PC-3 (cell line): ENCODE data around the gene FRAT2. TPM values are rescaled to one million over a fixed set of nuclear protein-coding genes. Genes with fewer than 3 reads are reported as not detected.

Experiments used
- ATAC-seq: fragments of 200-7000 bp; cut with Tn5 transposase; 2 replicates; pipeline ENCODE4 v1.9.1; 2020; ENCODE audit warnings: mild to moderate bottlenecking, moderate library complexity
- BruUV-seq: library from RNA; stranded (reverse); fragments of 400-500 nt; replicated peaks from 2 replicates; lab custom pipeline; 2021; lab: Mats Ljungman, UMichigan
- CTCF ChIA-PET: fragments of 300-600 bp; sonication (Branson Sonifier 250); formaldehyde crosslinking; loops from one replicate; lab custom pipeline; 2022; ENCODE audit warnings: antibody characterized with exemption; lab: Charles Lee
- POLR2A ChIA-PET: fragments of 300-600 bp; sonication (Branson Sonifier 250); formaldehyde crosslinking; loops from one replicate; lab custom pipeline; 2022; ENCODE audit warnings: antibody characterized with exemption; ENCODE audit not compliant: unreplicated experiment; lab: Charles Lee
- DNase-seq: peaks from one replicate; pipeline ENCODE4 v3.0.0-alpha.2; 2015
- H2AFZ ChIP-seq: fragments of 300-600 bp; sonication (generic); 2 replicates; pipeline ENCODE4 v1.6.0; 2016; ENCODE audit warnings: antibody characterized with exemption, low read length
- H3F3A ChIP-seq: fragments of 300-600 bp; sonication (generic); one replicate; pipeline ENCODE4 v1.6.0; 2017; ENCODE audit warnings: antibody characterized with exemption, low read length, control low read depth, mild to moderate bottlenecking; ENCODE audit not compliant: unreplicated experiment
- H3K27ac ChIP-seq: fragments of 300-600 bp; sonication (generic); 2 replicates; pipeline ENCODE4 v1.5.1; 2016; ENCODE audit warnings: mild to moderate bottlenecking, low read length
- H3K27me3 ChIP-seq: fragments of 300-600 bp; sonication (generic); 2 replicates; pipeline ENCODE4 v1.6.1; 2016; ENCODE audit warnings: low read length, mixed read lengths
- H3K36me3 ChIP-seq: fragments of 300-600 bp; sonication (generic); 2 replicates; pipeline ENCODE4 v1.6.1; 2016; ENCODE audit warnings: low read depth, mixed run types, low read length, mixed read lengths
- H3K4me1 ChIP-seq: fragments of 300-600 bp; sonication (generic); 2 replicates; pipeline ENCODE4 v1.5.1; 2016; ENCODE audit warnings: low read length; ENCODE audit not compliant: insufficient read depth
- H3K4me2 ChIP-seq: fragments of 300-600 bp; sonication (generic); 2 replicates; pipeline ENCODE4 v1.6.0; 2016; ENCODE audit warnings: low read length
- H3K4me3 ChIP-seq: fragments of 300-600 bp; sonication (generic); 2 replicates; pipeline ENCODE4 v1.5.1; 2016; ENCODE audit warnings: mild to moderate bottlenecking, low read length, mixed read lengths
- H3K79me2 ChIP-seq: fragments of 300-600 bp; sonication (generic); 2 replicates; pipeline ENCODE4 v1.6.1; 2017; ENCODE audit warnings: low read length, mixed read lengths
- H3K9ac ChIP-seq: fragments of 300-600 bp; sonication (generic); 2 replicates; pipeline ENCODE4 v1.6.0; 2016; ENCODE audit warnings: mild to moderate bottlenecking, low read length
- H3K9me2 ChIP-seq: fragments of 300-600 bp; sonication (generic); replicated peaks from 2 replicates; pipeline ENCODE4 v1.6.1; 2016; ENCODE audit warnings: mixed run types, low read length, mixed read lengths
- H3K9me3 ChIP-seq: fragments of 300-600 bp; sonication (generic); 2 replicates; pipeline ENCODE4 v1.6.1; 2016; ENCODE audit warnings: low read length, mixed read lengths
- H4K20me1 ChIP-seq: fragments of 300-600 bp; sonication (generic); 2 replicates; pipeline ENCODE4 v1.6.1; 2016; ENCODE audit warnings: low read length, mixed read lengths
- EZH2 ChIP-seq: fragments of 300-600 bp; sonication (generic); IDR thresholded peaks from one replicate; pipeline ENCODE4 v1.6.1; 2017; ENCODE audit warnings: antibody characterized with exemption, mild to moderate bottlenecking, low read length; ENCODE audit not compliant: unreplicated experiment
- EZH2phosphoT487 ChIP-seq: fragments of 300-600 bp; sonication (generic); IDR thresholded peaks from 2 replicates; pipeline ENCODE4 v1.6.1; 2018; ENCODE audit warnings: mild to moderate bottlenecking, antibody characterized with exemption, low read length, borderline replicate concordance
- intact Hi-C: fragments of 100-400 bp; cut with micrococcal nuclease; formaldehyde crosslinking; loops from 2 replicates; pipeline ENCODE4 v1.9.0; 2023
- total RNA-seq: library from RNA; depleted of rRNA; stranded (reverse); fragments of >200 nt; gene quantifications from 2 replicates; pipeline ENCODE4 v1.2.3, GENCODE V29; 2014
- TF ChIP-seq, protein P1 (sequence below): fragments of 300-600 bp; sonication (generic); conservative IDR thresholded peaks from 2 replicates; pipeline ENCODE4 v1.5.1; 2017; ENCODE audit warnings: antibody characterized with exemption, low read depth, mild to moderate bottlenecking, low read length

The FRAT2 gene
- total RNA-seq, 1 experiment from 2014 or later, result 19.2 TPM

DNA sequence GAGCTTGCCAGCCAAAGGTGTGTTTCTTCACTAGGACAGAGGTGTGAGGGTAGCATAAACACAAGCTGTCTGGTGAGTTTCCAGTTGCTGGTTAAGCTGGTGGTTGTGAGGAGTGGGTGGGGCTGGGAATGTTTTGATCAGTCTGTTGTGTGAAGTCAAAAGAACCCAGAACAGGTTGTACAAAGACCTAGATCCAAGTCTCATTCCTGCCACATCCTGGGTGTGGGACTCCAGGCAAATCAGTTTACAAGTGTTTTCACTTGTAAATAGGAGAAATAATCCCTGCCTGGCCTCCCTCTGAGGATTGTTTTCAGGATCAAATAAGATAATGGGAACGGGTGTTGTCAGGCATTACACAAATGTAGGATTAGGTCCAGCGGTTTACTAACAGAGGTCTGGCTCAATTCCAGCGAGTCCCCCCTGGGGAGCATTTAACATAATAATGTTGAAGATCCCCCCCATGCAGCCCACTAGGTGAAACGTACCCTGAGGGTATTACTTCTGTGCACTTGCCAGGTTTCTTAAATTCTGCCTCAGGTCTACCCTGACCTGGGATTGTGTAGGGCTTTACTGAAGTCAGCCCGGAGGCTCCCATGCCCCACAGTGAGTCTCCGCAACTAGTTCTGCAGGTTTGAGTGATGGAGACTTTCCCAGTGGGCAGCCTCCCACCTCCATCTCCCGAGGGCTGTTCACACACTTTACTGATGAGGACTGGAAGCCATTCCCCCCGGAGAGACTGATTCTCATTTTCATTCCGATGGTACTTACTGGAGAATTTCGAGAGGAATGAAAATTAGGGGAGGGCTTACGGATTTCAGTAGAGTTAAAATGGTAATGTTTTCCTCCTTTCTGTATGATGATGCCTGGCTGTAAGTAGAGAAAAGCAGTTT, 2.7 kb upstream of the FRAT2 start:
- peak overlapping the region; percentile 45; the same call in 1 of the 2 replicates for H3K9ac ChIP-seq
- ATAC-seq (peak; percentile 26), DNase-seq (peak; percentile 60)
- H4K20me1 ChIP-seq, result 0 out of 2 replicates have a peak, but pooled peaks cover 3% of the 10 kb centered on the region
- H3K79me2 ChIP-seq, result peaks cover 18% of the 10 kb centered on the region
- no peaks in the 10 kb centered on the region for H3K9me3 ChIP-seq
- peak overlapping the region; percentile 45; the same call in 1 of the 2 replicates for H3K4me3 ChIP-seq
- H3F3A ChIP-seq, result no peaks in the 10 kb centered on the region
- H3K36me3 ChIP-seq, result no peaks in the 10 kb centered on the region
- TF ChIP-seq, protein P1, sequence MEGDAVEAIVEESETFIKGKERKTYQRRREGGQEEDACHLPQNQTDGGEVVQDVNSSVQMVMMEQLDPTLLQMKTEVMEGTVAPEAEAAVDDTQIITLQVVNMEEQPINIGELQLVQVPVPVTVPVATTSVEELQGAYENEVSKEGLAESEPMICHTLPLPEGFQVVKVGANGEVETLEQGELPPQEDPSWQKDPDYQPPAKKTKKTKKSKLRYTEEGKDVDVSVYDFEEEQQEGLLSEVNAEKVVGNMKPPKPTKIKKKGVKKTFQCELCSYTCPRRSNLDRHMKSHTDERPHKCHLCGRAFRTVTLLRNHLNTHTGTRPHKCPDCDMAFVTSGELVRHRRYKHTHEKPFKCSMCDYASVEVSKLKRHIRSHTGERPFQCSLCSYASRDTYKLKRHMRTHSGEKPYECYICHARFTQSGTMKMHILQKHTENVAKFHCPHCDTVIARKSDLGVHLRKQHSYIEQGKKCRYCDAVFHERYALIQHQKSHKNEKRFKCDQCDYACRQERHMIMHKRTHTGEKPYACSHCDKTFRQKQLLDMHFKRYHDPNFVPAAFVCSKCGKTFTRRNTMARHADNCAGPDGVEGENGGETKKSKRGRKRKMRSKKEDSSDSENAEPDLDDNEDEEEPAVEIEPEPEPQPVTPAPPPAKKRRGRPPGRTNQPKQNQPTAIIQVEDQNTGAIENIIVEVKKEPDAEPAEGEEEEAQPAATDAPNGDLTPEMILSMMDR, result no peak
- H3K27ac ChIP-seq, result peak overlapping the region; percentile 59
- CTCF ChIA-PET, result interaction anchor here (0.6 kb wide), 1 partner anchor 59 kb away, joined by 3 read pairs; no protein-coding TSS in a partner anchor
- POLR2A ChIA-PET, result interaction anchor here (0.6 kb wide), 1 partner anchor 90 kb away, joined by 3 read pairs; no protein-coding TSS in a partner anchor
- H2AFZ ChIP-seq, result peak overlapping the region; percentile 38; the same call in 1 of the 2 replicates
- H3K9me2 ChIP-seq, result no peaks in the 10 kb centered on the region
- H3K27me3 ChIP-seq, result no peaks in the 10 kb centered on the region
- intact Hi-C loops, result no loop called here
- H3K4me1 ChIP-seq, result peaks cover 20% of the 10 kb centered on the region
- no TSS peak for BruUV-seq
- H3K4me2 ChIP-seq, result peak overlapping the region; percentile 81

DNA sequence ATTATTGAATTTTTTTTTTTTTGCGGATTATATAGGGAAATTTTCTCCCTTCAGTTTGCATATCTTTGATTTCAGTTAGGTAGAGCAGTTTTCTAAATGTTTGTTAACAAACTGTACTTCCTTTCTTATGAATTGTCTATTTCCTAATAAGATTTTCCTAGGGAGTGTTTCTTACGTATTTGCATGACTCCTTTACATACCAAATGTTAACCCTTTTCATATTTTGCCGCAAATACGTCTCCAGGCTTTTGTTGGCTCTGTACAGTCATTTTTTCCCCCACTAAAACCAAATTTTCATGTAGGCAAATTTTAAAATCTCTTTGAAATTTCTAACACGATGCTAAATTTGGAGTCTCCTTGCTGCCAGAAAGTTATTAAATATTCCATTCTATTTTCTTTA, 1.9 kb upstream of the FRAT2 start:
- ChIA-PET POLR2A (no interaction called here), CTCF (no interaction called here)
- no peak overlapping the region for H2AFZ ChIP-seq
- ATAC-seq, result no peak
- TF ChIP-seq EZH2phosphoT487 (no peak), EZH2 (no peak)
- TF ChIP-seq, protein P1, result no peak
- BruUV-seq, result no TSS peak
- peaks cover 24% of the 10 kb centered on the region for H3K4me1 ChIP-seq
- peak overlapping the region; percentile 59 for H3K27ac ChIP-seq
- no peaks in the 10 kb centered on the region for H3F3A ChIP-seq
- peak overlapping the region; percentile 45; the same call in 1 of the 2 replicates for H3K4me3 ChIP-seq
- DNase-seq, result no peak
- peak overlapping the region; percentile 45; the same call in 1 of the 2 replicates for H3K9ac ChIP-seq
- 0 out of 2 replicates have a peak, but pooled peaks cover 6% of the 10 kb centered on the region for H4K20me1 ChIP-seq
- H3K9me2 ChIP-seq, result no peaks in the 10 kb centered on the region
- H3K4me2 ChIP-seq, result peak overlapping the region; percentile 81
- H3K9me3 ChIP-seq, result no peaks in the 10 kb centered on the region
- no peaks in the 10 kb centered on the region for H3K27me3 ChIP-seq
- intact Hi-C loops, result no loop called here
- no peaks in the 10 kb centered on the region for H3K36me3 ChIP-seq
- H3K79me2 ChIP-seq, result peaks cover 25% of the 10 kb centered on the region
